HG03558 (cell line): ENCODE results near the gene CLSTN3.
"Not testable (repeated sequence)": the region's sequence is repeated elsewhere in the genome, so short reads cannot be mapped to it uniquely, and the experiment has no call there.

Experiments
- ATAC-seq: cut with Tn5 transposase; IDR thresholded peaks from one replicate; pipeline ENCODE4 v1.9.1; 2021; ENCODE audit warnings: moderate number of reproducible peaks; ENCODE audit not compliant: unreplicated experiment; ENCODE audit errors: extremely low read depth

The CLSTN3 gene

GRCh38 chr12:7103837-7104584, 26.2 kb upstream of the CLSTN3 start:
- ATAC-seq, result no peak

- ATAC-seq, result no peak
Observed at GRCh38 chr12:7106082-7106481, 24.1 kb upstream of the CLSTN3 start.

GRCh38 chr12:7107181-7107580, 23.0 kb upstream of the CLSTN3 start:
- ATAC-seq, result not testable (repeated sequence)

DNA sequence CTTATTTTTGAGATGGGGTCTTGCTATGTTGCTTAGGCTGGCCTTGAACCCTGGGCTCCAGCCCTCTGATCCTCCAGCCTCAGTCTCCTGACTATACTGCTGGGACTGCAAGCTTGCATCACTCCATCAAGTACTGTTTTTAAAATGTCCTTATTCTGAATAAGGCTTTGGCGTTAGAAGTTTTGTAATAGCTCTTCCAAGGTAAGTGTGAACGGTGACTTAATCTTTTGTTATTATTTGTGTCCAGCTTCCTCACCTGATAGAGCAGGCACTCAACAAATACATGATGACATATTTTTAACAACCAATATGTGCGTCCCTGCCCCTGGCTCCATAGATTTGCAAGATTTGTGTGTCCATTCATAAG, 22.6 kb upstream of the CLSTN3 start:
- no peak for ATAC-seq

DNA sequence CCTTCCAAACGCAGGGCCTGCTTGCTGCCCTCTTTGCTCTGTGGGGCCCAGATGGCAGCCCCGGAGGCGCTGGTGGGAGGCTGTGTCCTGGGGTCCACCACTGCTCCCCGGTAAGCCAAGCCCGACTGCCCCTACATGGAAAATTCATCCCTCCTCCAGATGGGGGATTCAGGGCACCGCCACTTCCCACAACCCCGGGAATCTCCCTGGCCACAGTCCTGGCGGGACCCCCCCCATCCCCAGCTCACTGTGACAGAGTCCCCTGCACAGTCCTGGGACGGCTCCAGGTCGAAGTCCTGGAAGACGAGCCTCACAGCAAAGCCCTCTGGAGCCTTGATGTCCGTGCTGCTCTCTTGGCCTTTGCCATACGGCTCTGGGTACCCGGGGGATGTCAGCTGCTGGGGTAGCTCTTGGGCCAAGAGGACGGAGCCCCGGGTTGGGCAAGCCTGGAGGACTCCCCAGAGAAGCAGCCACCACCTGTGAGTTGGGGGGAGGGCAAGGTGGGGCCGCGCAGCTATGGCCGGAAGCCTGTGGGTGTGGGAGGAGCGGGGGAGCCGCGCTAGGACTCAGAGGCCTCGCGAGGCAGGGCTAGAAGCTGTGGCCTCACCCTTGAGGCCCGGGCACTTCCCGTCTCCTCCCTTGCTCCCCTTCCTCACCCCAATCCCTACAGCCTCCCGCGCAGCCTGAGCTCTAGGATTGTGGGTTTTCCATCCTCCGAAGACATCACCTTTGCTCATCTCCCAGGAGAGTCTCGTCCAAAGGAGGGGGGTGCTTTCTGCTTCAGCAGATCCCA, 22.0 kb upstream of the CLSTN3 start:
- peak; percentile 53 for ATAC-seq

DNA sequence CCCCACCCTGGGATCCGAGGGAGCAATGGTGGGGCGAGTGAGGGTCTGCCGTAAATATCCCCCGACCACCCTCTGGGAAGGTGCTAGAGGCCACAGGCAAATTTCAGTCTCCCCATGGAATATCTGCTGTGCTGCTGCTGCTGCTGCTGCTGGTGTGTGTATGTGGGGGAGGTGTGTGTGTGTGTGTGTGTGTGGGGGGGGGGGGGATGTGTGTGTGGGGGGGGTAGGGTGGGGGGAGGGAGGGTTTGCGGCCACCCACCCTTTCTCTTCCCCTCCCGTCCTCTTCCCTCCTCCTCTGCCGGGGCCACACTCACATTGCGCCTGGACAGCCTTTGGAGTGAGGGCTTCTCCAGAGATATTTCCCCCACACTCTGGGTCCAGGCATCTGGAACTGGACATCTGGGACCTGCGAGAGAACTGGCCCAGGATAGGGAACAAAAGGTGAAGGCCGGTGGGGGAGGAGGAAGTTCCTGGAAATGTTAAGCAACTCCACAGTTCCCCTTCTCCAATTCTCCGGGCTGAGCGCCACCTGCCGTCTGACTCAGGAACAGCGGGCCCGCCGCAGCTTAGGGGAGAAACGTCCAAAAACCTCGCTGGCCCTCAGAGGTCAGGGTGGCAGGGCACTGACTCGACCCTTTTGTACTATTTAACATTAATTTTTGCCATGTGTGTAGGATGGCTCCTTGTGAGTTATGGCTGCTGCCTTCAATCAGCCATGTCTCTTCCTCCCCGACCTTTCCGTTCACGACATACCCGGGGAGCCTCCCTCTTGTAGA, 21.2 kb upstream of the CLSTN3 start, which contains the start of gene C1RL:
Gene C1RL (minus strand): TSS at position 419 of the 776 bp plus-strand sequence. CDS start 34 bp downstream, at position 385.
- ATAC-seq, result no peak

DNA sequence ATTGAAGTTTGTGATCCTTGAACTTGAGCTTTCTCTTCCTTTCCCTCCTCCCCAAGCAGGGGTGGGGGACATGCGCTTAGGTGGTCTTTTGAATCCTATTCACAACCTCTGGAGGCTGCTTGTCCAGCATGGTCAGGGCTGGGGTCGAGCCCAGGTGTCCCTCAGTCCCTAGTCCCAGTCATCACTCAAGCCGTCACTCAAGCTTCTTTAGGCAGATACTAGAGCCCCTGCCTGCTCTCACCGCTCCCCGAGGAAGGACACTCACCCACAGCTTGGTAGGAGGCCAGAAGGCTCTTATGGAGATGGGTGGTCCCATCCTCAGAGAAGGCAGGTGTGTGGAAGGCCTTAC, 20.6 kb upstream of the CLSTN3 start:
- ATAC-seq, result no peak

GRCh38 chr12:7110661-7111060, 19.5 kb upstream of the CLSTN3 start:
- ATAC-seq, result no peak

GRCh38 chr12:7112041-7112440, 18.1 kb upstream of the CLSTN3 start:
- ATAC-seq, result no peak

DNA sequence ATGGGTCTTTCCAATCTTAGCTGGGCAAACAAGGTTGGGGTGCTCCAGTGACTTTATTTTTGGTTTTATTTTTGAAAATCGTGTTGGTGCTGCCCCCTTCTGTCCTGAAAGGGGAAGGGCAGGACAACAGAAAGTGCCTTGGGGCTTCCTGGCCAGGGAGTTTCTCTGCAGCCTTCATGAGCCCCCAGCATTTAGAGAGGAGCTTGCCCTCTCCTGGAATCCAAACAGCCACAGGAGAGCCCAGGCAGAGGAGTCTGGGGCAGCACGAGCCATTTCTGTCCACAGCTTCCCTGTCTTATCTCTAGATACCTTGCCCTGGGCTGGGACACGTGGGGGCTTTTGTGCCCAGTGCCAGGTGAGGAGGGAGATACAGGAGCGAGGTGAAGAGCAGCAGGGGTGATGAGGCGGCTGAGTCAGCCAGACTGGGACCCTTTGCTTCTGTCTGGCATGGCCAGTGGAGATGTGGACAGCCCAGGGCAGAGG, 16.7 kb upstream of the CLSTN3 start:
- ATAC-seq, result no peak

GRCh38 chr12:7114008-7114407, 16.2 kb upstream of the CLSTN3 start:
- no peak for ATAC-seq

DNA sequence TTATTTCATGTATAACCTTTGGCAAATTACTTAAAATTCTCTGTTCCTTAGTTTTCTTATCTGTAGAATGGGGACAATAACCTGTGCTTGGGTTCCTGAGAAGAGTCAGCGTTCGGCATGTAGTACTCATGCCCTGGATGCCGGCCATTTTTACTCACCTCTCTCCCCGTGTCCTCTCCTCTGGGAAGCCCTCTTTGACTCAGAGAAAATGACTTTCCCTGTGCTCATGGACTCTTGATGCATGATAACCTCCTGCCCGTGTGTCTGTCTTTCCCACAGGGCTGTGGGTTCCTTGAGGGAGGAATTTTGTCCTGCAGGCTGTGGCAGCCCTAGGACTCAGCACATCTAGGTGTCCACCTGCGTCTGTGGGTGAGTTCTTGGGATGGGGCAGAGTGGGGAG, 15.3 kb upstream of the CLSTN3 start:
- no peak for ATAC-seq

DNA sequence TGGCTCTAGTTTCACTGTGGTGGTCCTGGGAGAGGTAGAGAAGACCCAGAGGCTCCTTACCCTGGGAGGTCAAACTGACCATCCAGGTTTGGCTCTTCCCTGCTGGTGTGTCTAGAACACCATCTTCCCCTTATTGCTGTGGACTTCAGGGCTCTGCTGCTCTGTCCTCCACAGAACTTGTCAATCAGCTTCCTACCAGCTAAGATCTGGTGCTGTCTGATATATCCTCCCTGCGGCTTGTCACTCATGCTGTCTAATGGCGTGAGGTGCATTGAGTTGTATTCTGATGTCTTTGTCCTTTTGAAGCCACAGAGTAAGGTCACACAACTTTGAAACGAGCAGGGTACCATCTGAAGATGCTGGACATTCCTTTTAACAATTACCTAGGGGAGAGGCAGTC, 14.0 kb upstream of the CLSTN3 start:
- ATAC-seq, result no peak

DNA sequence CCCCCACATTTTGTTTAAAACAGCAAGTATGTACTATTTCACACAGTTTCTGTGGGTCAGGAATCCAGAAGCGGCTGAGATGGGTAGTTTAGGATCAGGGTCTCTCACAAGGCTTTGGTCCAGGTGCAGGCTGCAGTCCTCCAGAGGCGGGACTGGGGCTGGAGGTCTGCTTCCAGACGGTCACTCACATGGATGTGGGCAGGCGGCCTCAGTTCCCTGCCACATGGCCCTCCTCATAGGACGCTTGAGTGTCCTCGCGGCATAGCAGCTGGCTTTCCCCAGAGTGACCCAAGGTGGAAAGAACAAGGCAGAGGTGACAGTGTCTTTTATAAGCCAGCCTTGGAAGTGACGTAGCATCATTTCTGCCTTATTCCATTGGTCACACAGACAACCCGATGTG, 13.3 kb upstream of the CLSTN3 start:
- no peak for ATAC-seq

- no peak for ATAC-seq
Observed at GRCh38 chr12:7117670-7118069, 12.5 kb upstream of the CLSTN3 start.

GRCh38 chr12:7118881-7119280, 11.3 kb upstream of the CLSTN3 start:
- no peak for ATAC-seq

DNA sequence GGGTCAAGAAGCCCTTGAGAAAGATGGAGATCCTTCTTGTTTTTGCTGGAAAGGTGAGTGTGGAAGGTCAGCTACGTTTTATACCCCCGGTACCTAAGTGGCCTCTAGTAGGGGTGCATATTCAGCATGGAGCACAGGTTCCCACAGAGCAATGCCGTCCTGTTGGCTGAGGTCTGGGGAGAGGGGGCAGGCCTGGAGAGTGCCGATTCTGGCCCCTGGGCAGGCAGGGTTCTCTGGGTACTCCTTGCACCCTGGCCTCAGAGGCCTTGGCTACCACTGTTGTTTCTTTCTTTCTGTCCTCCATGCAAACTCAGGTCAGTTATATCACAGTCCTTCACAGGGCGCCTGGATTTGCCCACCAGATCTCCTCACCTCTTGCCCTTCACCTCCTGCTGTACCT, 10.0 kb upstream of the CLSTN3 start:
- ATAC-seq, result no peak

DNA sequence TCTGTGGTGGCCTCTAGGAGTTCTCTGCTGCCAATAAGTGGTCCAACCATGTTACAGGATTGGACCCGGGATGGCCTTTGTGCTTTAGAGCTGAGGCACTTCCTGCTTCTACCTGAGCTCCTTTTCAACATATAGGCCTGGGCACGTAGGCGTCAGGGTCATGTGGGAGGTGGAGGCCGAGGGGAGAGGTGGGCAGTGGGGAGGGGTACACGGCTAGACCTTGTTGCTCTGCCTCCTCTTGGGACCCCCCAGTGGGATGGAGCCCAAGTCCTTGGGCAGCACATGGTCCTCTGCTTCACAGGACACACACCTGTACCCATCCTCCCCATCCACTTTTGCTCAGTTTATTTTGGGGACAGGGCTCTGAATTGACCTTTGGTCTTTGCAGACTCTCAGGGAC, 8.8 kb upstream of the CLSTN3 start:
- no peak for ATAC-seq

DNA sequence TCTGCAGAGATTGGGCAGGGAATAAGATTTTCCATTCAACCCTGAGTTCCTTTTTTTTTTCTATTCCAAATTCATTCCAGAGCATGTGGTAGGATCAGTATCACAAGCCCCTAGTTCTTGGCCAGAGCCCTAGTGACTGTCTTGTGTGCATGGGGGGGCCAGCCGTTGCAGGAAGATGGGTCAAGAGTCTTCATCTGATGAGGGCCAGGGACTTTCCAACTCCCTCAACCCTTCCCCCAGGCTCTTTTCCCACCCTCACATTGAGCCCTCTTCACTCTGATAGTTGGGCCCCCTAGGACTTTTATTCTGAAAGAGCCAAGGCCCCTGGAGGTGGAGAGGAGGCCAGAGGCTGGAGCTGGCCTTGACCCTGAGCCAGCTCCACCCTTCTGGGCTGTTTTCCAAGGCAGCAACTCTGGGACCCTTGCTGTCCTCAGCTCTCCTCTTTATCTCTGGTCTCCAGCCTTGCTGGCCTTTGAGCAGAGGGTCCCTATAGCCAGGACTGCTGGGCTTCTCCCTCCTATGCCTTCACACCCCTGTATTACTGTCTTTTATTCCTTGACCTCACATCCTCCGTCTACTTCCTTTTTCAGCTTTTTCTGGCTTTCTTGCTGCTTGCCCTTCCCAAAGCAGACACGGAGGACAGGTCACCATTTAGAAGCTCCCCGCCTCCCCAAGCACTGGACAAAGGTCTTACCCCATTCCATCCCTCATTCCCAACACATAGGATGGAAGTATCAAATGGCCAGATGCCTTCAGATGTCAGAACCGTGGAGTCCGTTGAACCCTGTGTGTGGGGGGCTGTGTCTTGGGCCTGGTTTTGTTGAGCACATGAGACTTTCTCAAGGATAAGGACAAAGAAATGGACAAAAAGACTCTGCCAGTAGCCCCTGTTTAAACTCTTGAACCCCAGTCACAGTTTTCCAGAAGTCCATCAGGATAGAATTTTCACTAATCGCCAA, 7.1 kb upstream of the CLSTN3 start:
- no peak for ATAC-seq
